HEK293 (cell line): ENCODE measurements around the gene RFTN2.
"Not testable (repeated sequence)": the region's sequence is repeated elsewhere in the genome, so short reads cannot be mapped to it uniquely, and the experiment has no call there.

Experiments
- GLIS2 ChIP-seq: fragments of 450-650 bp; formaldehyde crosslinking; IDR thresholded peaks from 2 replicates; pipeline ENCODE4 v1.5.1; 2016; ENCODE audit warnings: missing biosample characterization, missing genetic modification characterization
- KLF9 ChIP-seq: fragments of 450-650 bp; formaldehyde crosslinking; IDR thresholded peaks from 2 replicates; pipeline ENCODE4 v1.5.1; 2016; ENCODE audit warnings: missing biosample characterization, missing genetic modification characterization, low read depth
- TCF7L2 ChIP-seq: IDR thresholded peaks from 2 replicates; pipeline ENCODE4 v1.6.1; 2011; ENCODE audit warnings: low read depth, mild to moderate bottlenecking, inconsistent platforms, low read length, moderate library complexity, borderline replicate concordance
- ZBTB20 ChIP-seq: fragments of 450-650 bp; formaldehyde crosslinking; IDR thresholded peaks from 2 replicates; pipeline ENCODE4 v1.5.1; 2016; ENCODE audit warnings: missing biosample characterization, missing genetic modification characterization
- ZNF23 ChIP-seq: fragments of 450-650 bp; formaldehyde crosslinking; IDR thresholded peaks from 2 replicates; pipeline ENCODE4 v1.5.1; 2016; ENCODE audit warnings: missing biosample characterization, missing genetic modification characterization, borderline replicate concordance
- ZNF302 ChIP-seq: fragments of 450-650 bp; formaldehyde crosslinking; IDR thresholded peaks from 2 replicates; pipeline ENCODE4 v1.5.1; 2016; ENCODE audit warnings: missing biosample characterization, missing genetic modification characterization, low read depth
- ZNF777 ChIP-seq: fragments of 450-650 bp; formaldehyde crosslinking; IDR thresholded peaks from 2 replicates; pipeline ENCODE4 v1.5.1; 2017; ENCODE audit warnings: missing biosample characterization, missing genetic modification characterization, borderline replicate concordance
- TF ChIP-seq, protein P1 (sequence below): fragments of 450-650 bp; formaldehyde crosslinking; IDR thresholded peaks from 2 replicates; pipeline ENCODE4 v1.5.1; 2016; ENCODE audit warnings: missing biosample characterization, missing genetic modification characterization
- TF ChIP-seq, protein P2 (sequence below): fragments of 450-650 bp; formaldehyde crosslinking; conservative IDR thresholded peaks from 2 replicates; pipeline ENCODE4 v1.5.1; 2016; ENCODE audit warnings: low read depth, missing biosample characterization, missing genetic modification characterization
- TF ChIP-seq, protein P3 (sequence below): fragments of 450-650 bp; formaldehyde crosslinking; IDR thresholded peaks from 2 replicates; pipeline ENCODE4 v1.5.1; 2016; ENCODE audit warnings: missing biosample characterization, missing genetic modification characterization

DNA sequence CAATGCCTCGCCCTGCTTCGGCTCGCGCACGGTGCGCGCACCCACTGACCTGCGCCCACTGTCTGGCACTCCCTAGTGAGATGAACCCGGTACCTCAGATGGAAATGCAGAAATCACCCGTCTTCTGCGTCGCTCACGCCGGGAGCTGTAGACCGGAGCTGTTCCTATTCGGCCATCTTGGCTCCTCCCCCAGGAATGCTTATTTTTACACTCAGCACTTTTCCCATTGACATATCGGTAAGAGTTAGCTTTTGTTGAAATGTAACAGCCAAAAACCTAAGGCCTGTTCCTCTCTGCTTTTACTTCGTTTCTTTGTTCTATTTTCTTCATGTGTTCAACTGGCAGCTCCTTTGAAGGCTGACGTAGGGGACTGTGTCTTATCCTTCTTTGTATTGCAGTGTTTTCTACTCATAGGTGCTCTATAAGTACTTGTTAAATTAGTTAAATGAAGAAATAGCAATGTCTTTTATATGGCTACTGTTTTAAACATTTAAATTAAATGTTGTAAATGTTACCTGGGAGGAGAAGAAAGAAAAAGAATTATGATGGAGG, 34.7 kb downstream of the RFTN2 start:
- TF ChIP-seq ZNF777; TCF7L2; GLIS2 (tag by site-specific recombination); ZBTB20 (tag by site-specific recombination); KLF9 (tag by site-specific recombination); ZNF23 (tag by site-specific recombination); ZNF302 (tag by site-specific recombination): not testable (repeated sequence)
- TF ChIP-seq, protein P1, sequence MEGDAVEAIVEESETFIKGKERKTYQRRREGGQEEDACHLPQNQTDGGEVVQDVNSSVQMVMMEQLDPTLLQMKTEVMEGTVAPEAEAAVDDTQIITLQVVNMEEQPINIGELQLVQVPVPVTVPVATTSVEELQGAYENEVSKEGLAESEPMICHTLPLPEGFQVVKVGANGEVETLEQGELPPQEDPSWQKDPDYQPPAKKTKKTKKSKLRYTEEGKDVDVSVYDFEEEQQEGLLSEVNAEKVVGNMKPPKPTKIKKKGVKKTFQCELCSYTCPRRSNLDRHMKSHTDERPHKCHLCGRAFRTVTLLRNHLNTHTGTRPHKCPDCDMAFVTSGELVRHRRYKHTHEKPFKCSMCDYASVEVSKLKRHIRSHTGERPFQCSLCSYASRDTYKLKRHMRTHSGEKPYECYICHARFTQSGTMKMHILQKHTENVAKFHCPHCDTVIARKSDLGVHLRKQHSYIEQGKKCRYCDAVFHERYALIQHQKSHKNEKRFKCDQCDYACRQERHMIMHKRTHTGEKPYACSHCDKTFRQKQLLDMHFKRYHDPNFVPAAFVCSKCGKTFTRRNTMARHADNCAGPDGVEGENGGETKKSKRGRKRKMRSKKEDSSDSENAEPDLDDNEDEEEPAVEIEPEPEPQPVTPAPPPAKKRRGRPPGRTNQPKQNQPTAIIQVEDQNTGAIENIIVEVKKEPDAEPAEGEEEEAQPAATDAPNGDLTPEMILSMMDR (tag by site-specific recombination): not testable (repeated sequence)
- TF ChIP-seq, protein P2, sequence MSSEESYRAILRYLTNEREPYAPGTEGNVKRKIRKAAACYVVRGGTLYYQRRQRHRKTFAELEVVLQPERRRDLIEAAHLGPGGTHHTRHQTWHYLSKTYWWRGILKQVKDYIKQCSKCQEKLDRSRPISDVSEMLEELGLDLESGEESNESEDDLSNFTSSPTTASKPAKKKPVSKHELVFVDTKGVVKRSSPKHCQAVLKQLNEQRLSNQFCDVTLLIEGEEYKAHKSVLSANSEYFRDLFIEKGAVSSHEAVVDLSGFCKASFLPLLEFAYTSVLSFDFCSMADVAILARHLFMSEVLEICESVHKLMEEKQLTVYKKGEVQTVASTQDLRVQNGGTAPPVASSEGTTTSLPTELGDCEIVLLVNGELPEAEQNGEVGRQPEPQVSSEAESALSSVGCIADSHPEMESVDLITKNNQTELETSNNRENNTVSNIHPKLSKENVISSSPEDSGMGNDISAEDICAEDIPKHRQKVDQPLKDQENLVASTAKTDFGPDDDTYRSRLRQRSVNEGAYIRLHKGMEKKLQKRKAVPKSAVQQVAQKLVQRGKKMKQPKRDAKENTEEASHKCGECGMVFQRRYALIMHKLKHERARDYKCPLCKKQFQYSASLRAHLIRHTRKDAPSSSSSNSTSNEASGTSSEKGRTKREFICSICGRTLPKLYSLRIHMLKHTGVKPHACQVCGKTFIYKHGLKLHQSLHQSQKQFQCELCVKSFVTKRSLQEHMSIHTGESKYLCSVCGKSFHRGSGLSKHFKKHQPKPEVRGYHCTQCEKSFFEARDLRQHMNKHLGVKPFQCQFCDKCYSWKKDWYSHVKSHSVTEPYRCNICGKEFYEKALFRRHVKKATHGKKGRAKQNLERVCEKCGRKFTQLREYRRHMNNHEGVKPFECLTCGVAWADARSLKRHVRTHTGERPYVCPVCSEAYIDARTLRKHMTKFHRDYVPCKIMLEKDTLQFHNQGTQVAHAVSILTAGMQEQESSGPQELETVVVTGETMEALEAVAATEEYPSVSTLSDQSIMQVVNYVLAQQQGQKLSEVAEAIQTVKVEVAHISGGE (tag by site-specific recombination): not testable (repeated sequence)
- TF ChIP-seq, protein P3, sequence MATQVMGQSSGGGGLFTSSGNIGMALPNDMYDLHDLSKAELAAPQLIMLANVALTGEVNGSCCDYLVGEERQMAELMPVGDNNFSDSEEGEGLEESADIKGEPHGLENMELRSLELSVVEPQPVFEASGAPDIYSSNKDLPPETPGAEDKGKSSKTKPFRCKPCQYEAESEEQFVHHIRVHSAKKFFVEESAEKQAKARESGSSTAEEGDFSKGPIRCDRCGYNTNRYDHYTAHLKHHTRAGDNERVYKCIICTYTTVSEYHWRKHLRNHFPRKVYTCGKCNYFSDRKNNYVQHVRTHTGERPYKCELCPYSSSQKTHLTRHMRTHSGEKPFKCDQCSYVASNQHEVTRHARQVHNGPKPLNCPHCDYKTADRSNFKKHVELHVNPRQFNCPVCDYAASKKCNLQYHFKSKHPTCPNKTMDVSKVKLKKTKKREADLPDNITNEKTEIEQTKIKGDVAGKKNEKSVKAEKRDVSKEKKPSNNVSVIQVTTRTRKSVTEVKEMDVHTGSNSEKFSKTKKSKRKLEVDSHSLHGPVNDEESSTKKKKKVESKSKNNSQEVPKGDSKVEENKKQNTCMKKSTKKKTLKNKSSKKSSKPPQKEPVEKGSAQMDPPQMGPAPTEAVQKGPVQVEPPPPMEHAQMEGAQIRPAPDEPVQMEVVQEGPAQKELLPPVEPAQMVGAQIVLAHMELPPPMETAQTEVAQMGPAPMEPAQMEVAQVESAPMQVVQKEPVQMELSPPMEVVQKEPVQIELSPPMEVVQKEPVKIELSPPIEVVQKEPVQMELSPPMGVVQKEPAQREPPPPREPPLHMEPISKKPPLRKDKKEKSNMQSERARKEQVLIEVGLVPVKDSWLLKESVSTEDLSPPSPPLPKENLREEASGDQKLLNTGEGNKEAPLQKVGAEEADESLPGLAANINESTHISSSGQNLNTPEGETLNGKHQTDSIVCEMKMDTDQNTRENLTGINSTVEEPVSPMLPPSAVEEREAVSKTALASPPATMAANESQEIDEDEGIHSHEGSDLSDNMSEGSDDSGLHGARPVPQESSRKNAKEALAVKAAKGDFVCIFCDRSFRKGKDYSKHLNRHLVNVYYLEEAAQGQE: not testable (repeated sequence)
